ENCODE results near the gene ZNF664. TPM values are rescaled to one million over a fixed set of nuclear protein-coding genes. Genes with fewer than 3 reads are reported as not detected.

ZNF664 gene
- total and polyA plus RNA-seq, 4 donors, result 31.7 to 118 (median 69.5) TPM

GRCh38 chr12:123936956-123937706 lies 35.9 kb upstream of the ZNF664 start:
- ATAC-seq (ENCODE audit: insufficient read depth, low FRiP score) (no peak), DNase-seq (no peak)
- Histone ChIP-seq H3K4me1 (ENCODE audit: control insufficient read depth in 5 of 5, insufficient read depth in 5 of 5, low read length in 5 of 5) (peaks cover 0 to 10% (median 3%) of the 10 kb centered on the region in 5 donors), H3K36me3 (ENCODE audit: control insufficient read depth in 4 of 4, insufficient read depth in 4 of 4, low read length in 4 of 4) (peaks cover 1 to 24% (median 14%) of the 10 kb centered on the region in 4 donors), H3K9ac (ENCODE audit: insufficient read depth in 1 of 2, low read length in 2 of 2) (no peak overlapping the region), H3K9me3 (ENCODE audit: control insufficient read depth in 4 of 4, insufficient read depth in 3 of 4, low read length in 3 of 4) (peaks cover 0 to 4% (median 1%) of the 10 kb centered on the region in 4 donors), H3K4me3 (no peak overlapping the region), H3K27me3 (ENCODE audit: control insufficient read depth in 3 of 3, insufficient read depth in 3 of 3, low read length in 2 of 3) (no peaks in the 10 kb centered on the region), H3K27ac (ENCODE audit: low read depth in 1 of 2, low read length in 1 of 2) (peak overlapping the region in 1 of 2 donors; percentile 31)
- no peak for TF ChIP-seq CTCF (IDR thresholded peaks at IDR 0.05; ENCODE audit: control extremely low read depth, extremely low read depth)
- 94 to 96% methylated on average over 46 of the region's 46 CpGs for WGBS, 2 donors

- Histone ChIP-seq H3K27me3 (ENCODE audit: control insufficient read depth in 3 of 3, insufficient read depth in 3 of 3, low read length in 2 of 3) (no peaks in the 10 kb centered on the region), H3K4me1 (ENCODE audit: control insufficient read depth in 5 of 5, insufficient read depth in 5 of 5, low read length in 5 of 5) (peaks cover 0 to 15% (median 3%) of the 10 kb centered on the region in 5 donors), H3K27ac (ENCODE audit: low read depth in 1 of 2, low read length in 1 of 2) (peak overlapping the region in 1 of 2 donors; percentile 71), H3K4me3 (no peak overlapping the region), H3K9me3 (ENCODE audit: control insufficient read depth in 4 of 4, insufficient read depth in 3 of 4, low read length in 3 of 4) (peaks cover 0 to 5% (median 1%) of the 10 kb centered on the region in 4 donors), H3K36me3 (ENCODE audit: control insufficient read depth in 4 of 4, insufficient read depth in 4 of 4, low read length in 4 of 4) (peaks cover 2 to 26% (median 14%) of the 10 kb centered on the region in 4 donors), H3K9ac (ENCODE audit: insufficient read depth in 1 of 2, low read length in 2 of 2) (no peak overlapping the region)
- DNase-seq (peak in 1 of 3 donors; percentile 22), ATAC-seq (ENCODE audit: insufficient read depth, low FRiP score) (peak; percentile 13)
- no peak for TF ChIP-seq CTCF (IDR thresholded peaks at IDR 0.05; ENCODE audit: control extremely low read depth, extremely low read depth)
- WGBS, 2 donors, result 38 to 52% methylated on average over 16 of the region's 16 CpGs
These were observed 35.1 kb upstream of the ZNF664 start for GRCh38 chr12:123937707-123938591.

GRCh38 chr12:123938679-123939480 lies 34.1 kb upstream of the ZNF664 start:
- TF ChIP-seq CTCF (IDR thresholded peaks at IDR 0.05; ENCODE audit: control extremely low read depth, extremely low read depth), result no peak
- WGBS, 2 donors, result 82 to 87% methylated on average over 16 of the region's 16 CpGs
- H3K36me3 ChIP-seq (ENCODE audit: control insufficient read depth in 4 of 4, insufficient read depth in 4 of 4, low read length in 4 of 4), result peaks cover 2 to 29% (median 15%) of the 10 kb centered on the region in 4 donors
- H3K4me1 ChIP-seq (ENCODE audit: control insufficient read depth in 5 of 5, insufficient read depth in 5 of 5, low read length in 5 of 5), result peaks cover 0 to 24% (median 6%) of the 10 kb centered on the region in 5 donors
- no peaks in the 10 kb centered on the region for H3K27me3 ChIP-seq (ENCODE audit: control insufficient read depth in 3 of 3, insufficient read depth in 3 of 3, low read length in 2 of 3)
- DNase-seq (no peak), ATAC-seq (ENCODE audit: insufficient read depth, low FRiP score) (no peak)
- H3K27ac ChIP-seq (ENCODE audit: low read depth in 1 of 2, low read length in 1 of 2), result peak overlapping the region in 1 of 2 donors; percentile 71
- H3K9me3 ChIP-seq (ENCODE audit: control insufficient read depth in 4 of 4, insufficient read depth in 3 of 4, low read length in 3 of 4), result peaks cover 0 to 5% (median 1%) of the 10 kb centered on the region in 4 donors
- H3K4me3 ChIP-seq, result no peak overlapping the region
- no peak overlapping the region for H3K9ac ChIP-seq (ENCODE audit: insufficient read depth in 1 of 2, low read length in 2 of 2)
